Testis (tissue), 2 donors: ENCODE results near the gene MRPL12.

Experiments
- CTCF ChIP-seq, 3 experiments: fragments of 450-650 bp in 2 of 3; fragments of 200-600 bp in 1 of 3; sonication (generic) in 1 of 3; IDR thresholded peaks; one replicate each; pipeline ENCODE4 v1.5.1; 2016 to 2019; ENCODE audit warnings: antibody characterized with exemption in 3 of 3, mild to moderate bottlenecking in 2 of 3, moderate library complexity in 1 of 3
- POLR2A ChIP-seq: fragments of 450-650 bp; IDR thresholded peaks from one replicate; pipeline ENCODE4 v1.6.1; 2017; ENCODE audit warnings: antibody characterized with exemption, mild to moderate bottlenecking, moderate library complexity

GRCh38 chr17:81672504-81672903, 30.7 kb upstream of the MRPL12 start:
- TF ChIP-seq CTCF (IDR thresholded peaks at IDR 0.05) (no peak), POLR2A (no peak)
